GM19395 (cell line): Measurements from ENCODE around the gene RTTN.

Source experiments
- ATAC-seq: cut with Tn5 transposase; IDR thresholded peaks from one replicate; pipeline ENCODE4 v1.9.1; 2021; ENCODE audit warnings: mild to moderate bottlenecking, moderate library complexity; ENCODE audit not compliant: unreplicated experiment

The RTTN gene

GRCh38 chr18:70216788-70217187, 11.3 kb upstream of the RTTN start:
- no peak for ATAC-seq

DNA sequence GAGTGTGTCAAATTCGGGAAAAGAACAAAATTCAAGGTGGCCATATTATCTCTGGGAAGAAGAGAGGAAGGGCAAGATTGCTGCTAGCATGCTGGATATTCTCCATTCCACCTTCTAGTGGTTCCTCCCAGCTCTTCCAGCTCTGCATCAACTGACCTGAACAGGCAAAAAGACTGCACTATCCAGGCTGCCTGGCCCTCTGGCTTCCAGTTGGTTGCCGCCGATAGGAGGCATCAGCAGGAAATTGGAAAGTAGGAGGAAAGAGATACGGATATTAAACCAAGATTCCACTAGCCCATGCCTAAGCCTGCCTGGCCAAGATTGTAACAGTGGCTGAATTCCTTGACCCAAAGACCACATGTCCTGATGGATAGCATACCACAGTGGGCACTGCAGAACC, 1.7 kb upstream of the RTTN start:
- no peak for ATAC-seq

DNA sequence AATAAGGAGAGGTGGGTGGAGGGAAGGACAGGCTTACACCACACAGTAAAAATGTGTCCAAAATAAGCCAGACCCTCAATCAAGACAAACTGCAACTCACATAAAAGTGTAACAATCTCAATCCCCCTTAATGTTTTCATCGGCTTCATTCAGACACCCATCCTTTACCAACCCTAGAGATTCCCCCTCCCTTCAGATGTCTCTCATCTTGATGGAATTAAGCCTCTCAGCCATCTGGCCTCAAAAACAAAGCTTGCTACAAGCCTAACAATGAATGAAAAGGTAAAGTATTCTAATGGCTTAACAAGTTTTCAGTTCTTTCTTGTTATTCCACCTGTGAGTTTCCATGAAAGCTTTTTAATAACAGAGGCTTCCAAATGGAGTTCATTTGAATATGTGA, 5.2 kb downstream of the RTTN start:
- ATAC-seq, result no peak

- ATAC-seq, result no peak
These were observed 7.6 kb downstream of the RTTN start for GRCh38 chr18:70197844-70198243.

DNA sequence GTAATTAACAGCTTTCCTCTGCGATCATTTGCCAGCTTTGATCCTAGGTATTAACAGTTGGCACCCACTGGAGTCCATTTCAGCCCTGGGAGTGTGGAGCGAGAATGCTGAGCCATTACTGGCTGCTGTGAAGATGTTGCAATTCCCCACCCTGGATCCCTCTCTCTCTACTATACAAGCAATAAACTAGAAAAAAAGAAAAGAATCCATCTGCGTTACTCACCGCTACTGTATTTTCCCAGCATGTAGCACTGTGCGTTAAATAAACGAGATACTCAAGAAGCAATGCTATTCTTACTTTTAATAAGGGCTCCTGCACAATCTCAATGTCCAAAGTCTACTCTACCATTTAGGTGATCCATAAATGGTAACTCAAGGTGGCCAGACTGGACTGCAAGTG, 8.5 kb downstream of the RTTN start:
- ATAC-seq, result no peak

DNA sequence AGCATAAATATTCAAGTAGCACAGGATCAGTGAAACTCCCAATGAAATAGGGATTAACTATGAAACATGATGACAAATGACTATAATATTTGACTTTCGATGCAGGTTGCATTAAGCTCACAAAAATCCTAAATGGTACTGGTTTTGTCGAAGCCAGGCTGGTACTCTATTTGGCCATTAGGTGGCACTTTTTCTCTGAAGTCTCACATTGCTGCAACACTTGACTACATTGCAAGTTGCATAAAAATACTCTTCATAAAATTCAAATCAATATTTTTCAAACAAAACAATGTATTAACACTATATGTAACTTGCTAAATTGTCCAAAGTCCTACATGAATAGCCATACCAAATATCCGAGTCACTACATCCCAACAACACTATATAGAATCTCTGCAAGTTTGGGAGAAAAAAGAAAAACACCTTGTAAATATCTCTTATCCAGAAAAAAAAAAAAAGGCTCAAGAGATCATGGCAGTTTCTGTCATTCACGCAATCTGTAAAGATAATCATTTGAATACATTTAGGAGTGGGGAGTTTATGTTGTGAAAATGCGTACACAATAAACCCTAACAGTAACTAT, 9.5 kb downstream of the RTTN start:
- no peak for ATAC-seq

DNA sequence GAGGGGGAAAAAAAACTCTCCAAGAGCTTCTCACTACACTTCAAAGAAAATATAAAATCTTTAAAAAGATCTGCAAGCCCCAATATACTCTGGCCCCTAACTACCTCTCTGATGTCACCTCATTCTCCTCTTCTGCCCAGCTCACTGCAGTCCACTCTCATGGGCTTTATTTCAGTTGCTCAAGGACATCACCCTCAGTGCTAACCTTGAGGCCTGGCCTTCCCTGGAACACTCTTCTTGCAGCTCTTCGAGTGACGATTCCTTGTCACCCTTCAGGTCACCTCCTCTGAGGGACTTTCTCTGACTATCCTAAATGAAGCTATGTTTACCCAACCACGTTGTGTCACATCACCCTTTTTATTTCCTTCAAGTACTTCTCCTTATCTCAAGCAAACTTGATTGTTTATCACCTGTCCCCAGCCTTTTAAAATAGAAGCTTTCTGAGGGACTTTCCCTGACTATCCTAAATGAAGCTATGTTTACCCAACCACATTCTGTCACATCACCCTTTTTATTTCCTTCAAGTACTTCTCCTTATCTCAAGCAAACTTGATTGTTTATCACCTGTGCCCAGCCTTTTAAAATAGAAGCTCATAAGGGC, 10.4 kb downstream of the RTTN start:
- peak; percentile 36 for ATAC-seq

- ATAC-seq, result peak; percentile 89
These were observed 11.1 kb downstream of the RTTN start for GRCh38 chr18:70194227-70194890.

DNA sequence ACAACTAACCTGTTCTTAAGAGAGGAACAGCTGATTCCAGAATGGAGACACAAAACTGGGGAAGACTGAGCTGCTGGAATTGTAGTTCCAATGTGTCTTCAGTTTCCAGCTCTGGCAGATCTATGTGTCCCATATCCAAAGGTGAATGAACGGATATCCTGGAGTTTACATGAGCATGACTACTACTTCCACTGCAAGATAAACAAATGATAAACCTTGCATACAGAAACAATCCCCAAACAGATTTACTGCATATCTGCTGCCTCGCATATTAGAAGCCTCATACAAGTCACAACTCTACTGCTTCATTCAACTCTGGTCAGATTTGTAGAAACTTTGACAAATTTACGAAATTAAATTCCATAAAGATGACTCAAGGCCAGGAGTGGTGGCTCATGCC, 15.0 kb downstream of the RTTN start:
- ATAC-seq, result no peak

GRCh38 chr18:70188113-70188512, 17.4 kb downstream of the RTTN start:
- ATAC-seq, result no peak

GRCh38 chr18:70183441-70183840, 22.0 kb downstream of the RTTN start:
- ATAC-seq, result no peak

- ATAC-seq, result no peak
These were observed 22.9 kb downstream of the RTTN start for GRCh38 chr18:70182548-70182947.

DNA sequence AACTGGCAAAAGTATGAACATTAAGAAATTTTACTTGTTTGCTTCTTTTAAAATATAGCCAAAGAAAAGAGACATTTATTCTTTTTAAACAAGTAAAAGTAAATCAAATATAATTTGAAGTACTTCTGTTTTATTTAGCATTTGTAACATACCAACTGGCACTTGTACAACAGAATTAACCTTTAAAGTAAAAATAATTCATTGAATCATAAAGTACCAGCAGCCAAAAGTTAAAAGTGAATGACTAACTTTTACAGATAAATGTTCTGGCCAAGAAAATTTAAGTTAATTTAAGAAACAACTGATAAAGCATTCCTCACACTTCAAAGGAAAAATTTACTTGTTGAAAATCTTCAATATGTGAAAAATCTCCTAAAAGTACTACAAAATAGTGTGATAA, 23.8 kb downstream of the RTTN start:
- no peak for ATAC-seq

GRCh38 chr18:70181015-70181414, 24.5 kb downstream of the RTTN start:
- no peak for ATAC-seq

DNA sequence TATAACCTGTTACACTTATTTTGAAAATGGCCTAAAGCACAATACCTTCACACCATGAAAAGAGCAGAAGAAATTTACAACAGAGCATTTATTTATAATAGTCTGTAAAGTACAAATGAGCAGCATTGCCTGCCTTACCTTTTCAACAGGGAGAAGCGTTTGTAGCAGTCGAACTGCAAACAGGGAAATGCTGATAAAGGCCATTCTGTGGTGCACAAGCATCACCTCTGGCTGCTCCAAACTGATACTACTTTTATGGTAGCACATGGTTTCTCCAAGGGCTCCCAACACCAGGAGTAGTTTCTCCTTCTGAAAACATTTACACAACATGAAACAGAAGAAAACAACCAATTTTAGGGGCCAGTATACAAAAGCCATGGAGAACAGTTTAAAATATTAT, 28.9 kb downstream of the RTTN start:
- ATAC-seq, result no peak

DNA sequence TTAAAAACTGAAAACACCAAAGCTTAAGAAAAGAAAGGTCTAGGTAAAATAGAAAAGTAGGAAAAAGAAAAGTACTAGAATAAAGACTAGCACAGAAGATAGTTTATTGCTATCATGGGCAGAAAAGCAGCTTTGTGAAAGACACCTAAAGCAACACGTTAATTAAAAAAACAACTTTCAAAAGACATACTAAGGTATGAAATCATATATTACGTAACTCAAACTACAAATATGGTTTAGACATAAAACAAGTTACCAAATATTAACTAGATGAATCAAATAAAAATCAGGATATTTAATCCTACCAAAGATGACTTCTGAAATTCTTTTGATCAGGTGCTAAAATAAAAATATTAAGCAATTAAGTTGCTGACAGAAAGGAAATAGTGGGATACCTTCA, 30.3 kb downstream of the RTTN start:
- ATAC-seq, result no peak

- ATAC-seq, result no peak
These were observed 33.3 kb downstream of the RTTN start for GRCh38 chr18:70172225-70172624.

DNA sequence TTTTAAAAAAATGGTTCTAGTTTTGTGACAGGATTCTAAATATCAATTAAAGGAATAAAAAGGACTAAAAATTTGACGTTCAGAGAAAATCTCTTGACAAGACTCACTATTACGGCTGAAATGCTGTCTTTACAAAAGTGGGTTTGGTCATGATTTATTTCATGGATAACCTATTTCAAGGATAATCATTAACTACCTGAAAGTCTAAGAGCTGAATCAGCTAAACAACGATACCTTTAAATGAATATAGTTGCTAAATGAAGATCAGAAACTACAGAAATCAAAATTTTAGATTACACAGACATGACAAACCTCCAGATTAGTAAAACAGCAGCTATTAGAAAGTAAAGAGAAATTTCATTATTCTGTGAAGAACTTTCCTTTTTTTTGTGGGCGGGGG, 35.7 kb downstream of the RTTN start:
- no peak for ATAC-seq

- ATAC-seq, result no peak
These were observed 38.8 kb downstream of the RTTN start for GRCh38 chr18:70166668-70167067.

GRCh38 chr18:70165936-70166335, 39.6 kb downstream of the RTTN start:
- peak; percentile 83 for ATAC-seq

GRCh38 chr18:70160073-70160678, 45.3 kb downstream of the RTTN start:
- no peak for ATAC-seq

GRCh38 chr18:70158992-70159717, 46.3 kb downstream of the RTTN start:
- peak; percentile 94 for ATAC-seq
